A673 (cell line): Measurements from ENCODE around the gene HBA2.
"Not testable (repeated sequence)": the region's sequence is repeated elsewhere in the genome, so short reads cannot be mapped to it uniquely, and the experiment has no call there.

Source experiments
- CTCF ChIP-seq: fragments of 300-800, 200-600 bp; sonication (generic); conservative IDR thresholded peaks from 2 replicates; pipeline ENCODE4 v1.5.1; 2017; ENCODE audit warnings: low read depth, mild to moderate bottlenecking, antibody characterized with exemption, low read length, moderate library complexity, mixed read lengths
- EZH2 ChIP-seq: fragments of 200-600 bp; sonication (generic); IDR thresholded peaks from 2 replicates; pipeline ENCODE4 v1.6.1; 2017; ENCODE audit warnings: borderline replicate concordance, low read depth, mild to moderate bottlenecking, mixed read lengths, antibody characterized with exemption, low read length; ENCODE audit not compliant: poor library complexity, severe bottlenecking

- TF ChIP-seq EZH2, CTCF: not testable (repeated sequence)
Observed at GRCh38 chr16:163696-164095, 9.0 kb upstream of the HBA2 start.
